GM12865 (cell line): ENCODE measurements around the gene OTUB2.

Experiments
- DNase-seq: peaks from one replicate; pipeline ENCODE4 v3.0.0; 2010; ENCODE audit warnings: low read depth
- H3K4me3 ChIP-seq: 2 replicates; pipeline ENCODE4 v1.5.1; 2011; ENCODE audit warnings: mild to moderate bottlenecking, low read depth, low read length, control low read depth
- TF ChIP-seq, protein P1 (sequence below): IDR thresholded peaks from 2 replicates; pipeline ENCODE4 v1.5.1; 2011; ENCODE audit warnings: low read length, control low read depth, low read depth, inconsistent platforms; ENCODE audit not compliant: insufficient read depth; ENCODE audit errors: missing control alignments

The OTUB2 gene

GRCh38 chr14:94009767-94010166, 16.4 kb upstream of the OTUB2 start:
- TF ChIP-seq, protein P1, sequence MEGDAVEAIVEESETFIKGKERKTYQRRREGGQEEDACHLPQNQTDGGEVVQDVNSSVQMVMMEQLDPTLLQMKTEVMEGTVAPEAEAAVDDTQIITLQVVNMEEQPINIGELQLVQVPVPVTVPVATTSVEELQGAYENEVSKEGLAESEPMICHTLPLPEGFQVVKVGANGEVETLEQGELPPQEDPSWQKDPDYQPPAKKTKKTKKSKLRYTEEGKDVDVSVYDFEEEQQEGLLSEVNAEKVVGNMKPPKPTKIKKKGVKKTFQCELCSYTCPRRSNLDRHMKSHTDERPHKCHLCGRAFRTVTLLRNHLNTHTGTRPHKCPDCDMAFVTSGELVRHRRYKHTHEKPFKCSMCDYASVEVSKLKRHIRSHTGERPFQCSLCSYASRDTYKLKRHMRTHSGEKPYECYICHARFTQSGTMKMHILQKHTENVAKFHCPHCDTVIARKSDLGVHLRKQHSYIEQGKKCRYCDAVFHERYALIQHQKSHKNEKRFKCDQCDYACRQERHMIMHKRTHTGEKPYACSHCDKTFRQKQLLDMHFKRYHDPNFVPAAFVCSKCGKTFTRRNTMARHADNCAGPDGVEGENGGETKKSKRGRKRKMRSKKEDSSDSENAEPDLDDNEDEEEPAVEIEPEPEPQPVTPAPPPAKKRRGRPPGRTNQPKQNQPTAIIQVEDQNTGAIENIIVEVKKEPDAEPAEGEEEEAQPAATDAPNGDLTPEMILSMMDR = no peak
- no peak overlapping the region for H3K4me3 ChIP-seq
- peak; percentile 76 for DNase-seq

DNA sequence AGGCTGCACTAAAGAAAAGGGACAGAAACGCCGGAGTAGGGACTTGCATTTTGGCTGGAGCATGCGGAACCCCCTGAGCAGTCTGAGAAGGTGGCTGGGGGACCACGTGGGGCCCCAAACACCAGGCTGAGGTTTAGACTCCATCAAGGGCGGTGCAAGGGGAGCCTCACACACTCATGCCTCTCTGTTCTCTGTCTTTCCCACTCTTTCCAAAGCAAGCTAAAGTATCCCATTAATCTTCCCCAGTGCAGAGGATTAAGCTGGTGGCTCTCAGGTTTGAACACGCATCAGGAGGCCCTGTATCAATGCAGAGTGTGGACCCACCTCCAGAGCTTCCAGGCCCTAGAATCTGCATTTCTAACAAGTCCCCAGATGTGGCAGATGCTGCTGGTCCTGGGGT, 15.5 kb upstream of the OTUB2 start:
- no peak for DNase-seq
- H3K4me3 ChIP-seq = no peak overlapping the region
- TF ChIP-seq, protein P1 = no peak

GRCh38 chr14:94011795-94012194, 14.3 kb upstream of the OTUB2 start:
- no peak overlapping the region for H3K4me3 ChIP-seq
- peak; percentile 65 for DNase-seq
- TF ChIP-seq, protein P1 = no peak

DNA sequence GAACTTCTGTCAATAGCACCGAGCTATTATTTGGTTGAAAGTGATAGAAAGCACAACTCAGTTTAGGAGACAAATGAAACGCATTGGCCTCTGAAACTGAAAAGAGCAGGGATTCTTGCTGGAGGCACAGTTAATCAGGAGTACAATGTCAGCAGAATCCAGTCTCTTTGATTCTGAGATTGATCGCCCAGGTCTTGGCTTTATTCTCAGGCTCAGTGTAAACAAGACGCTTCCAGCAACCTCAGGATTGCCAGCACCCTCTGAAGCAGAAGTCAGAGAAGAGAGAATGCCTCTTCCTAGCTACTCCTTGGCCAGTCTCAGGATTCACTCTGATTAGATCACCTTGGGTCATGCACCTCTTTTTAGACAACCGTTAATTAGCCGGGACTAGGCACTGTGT, 11.8 kb upstream of the OTUB2 start:
- no peak for DNase-seq
- H3K4me3 ChIP-seq = no peak overlapping the region
- TF ChIP-seq, protein P1 = no peak

- H3K4me3 ChIP-seq = no peak overlapping the region
- TF ChIP-seq, protein P1 = no peak
- DNase-seq = no peak
These were observed 10.9 kb upstream of the OTUB2 start for GRCh38 chr14:94015223-94015622.

GRCh38 chr14:94016446-94016976, 9.6 kb upstream of the OTUB2 start:
- TF ChIP-seq, protein P1 = no peak
- no peak overlapping the region for H3K4me3 ChIP-seq
- DNase-seq = no peak

GRCh38 chr14:94018308-94018707, 7.8 kb upstream of the OTUB2 start:
- H3K4me3 ChIP-seq = no peak overlapping the region
- DNase-seq = no peak
- TF ChIP-seq, protein P1 = no peak
